ENCODE results near the gene IFNA13. TPM values are rescaled to one million over a fixed set of nuclear protein-coding genes. Genes with fewer than 3 reads are reported as not detected.

The IFNA13 gene
- total RNA-seq, 3 donors from 2014 or later: not detected

DNA sequence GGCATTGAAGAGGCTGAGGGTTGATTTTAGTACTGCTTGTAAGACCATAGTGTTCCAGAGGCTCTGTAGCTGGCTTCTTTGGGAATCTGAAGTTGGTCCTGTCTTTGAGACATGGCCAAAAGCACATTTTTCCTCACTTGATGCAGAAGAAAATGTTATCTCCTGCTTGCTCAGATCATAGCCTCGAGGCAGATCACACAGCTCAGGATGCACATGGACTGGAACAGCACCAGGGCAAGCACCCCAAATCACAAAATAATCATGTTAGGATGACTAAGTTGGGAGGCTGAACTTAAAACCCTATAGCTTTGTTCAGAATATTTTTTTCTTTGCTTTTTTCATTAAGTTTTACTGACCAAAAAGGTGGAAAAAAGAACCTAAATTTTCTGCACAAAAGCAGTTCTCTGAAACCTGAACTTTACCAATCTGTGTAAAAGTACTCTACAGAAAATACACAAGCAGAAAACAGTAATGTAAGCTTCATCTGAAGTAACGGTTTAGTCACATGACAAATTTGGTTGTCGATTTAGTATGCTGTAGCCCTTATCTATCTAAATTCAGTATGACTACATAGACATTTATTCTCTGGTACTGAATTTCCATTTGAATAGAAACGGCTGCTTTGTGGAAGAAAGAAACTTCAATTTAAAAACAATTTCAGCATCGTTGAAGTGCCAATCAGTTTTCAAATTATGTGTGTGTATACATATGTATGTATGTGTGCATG lies 36.0 kb downstream of the IFNA13 start:
- H3K27me3 Mint-ChIP-seq (ENCODE audit: low read depth): no peaks in the 10 kb centered on the region
- no peak for ATAC-seq
- no peak for DNase-seq
- peaks cover 22% of the 10 kb centered on the region for H3K36me3 Mint-ChIP-seq (ENCODE audit: insufficient read depth)
- peaks cover 66% of the 10 kb centered on the region for H3K4me1 Mint-ChIP-seq (ENCODE audit: low read depth)
- H3K4me3 Mint-ChIP-seq: peak overlapping the region; percentile 90
- H3K9me3 Mint-ChIP-seq: no peaks in the 10 kb centered on the region

DNA sequence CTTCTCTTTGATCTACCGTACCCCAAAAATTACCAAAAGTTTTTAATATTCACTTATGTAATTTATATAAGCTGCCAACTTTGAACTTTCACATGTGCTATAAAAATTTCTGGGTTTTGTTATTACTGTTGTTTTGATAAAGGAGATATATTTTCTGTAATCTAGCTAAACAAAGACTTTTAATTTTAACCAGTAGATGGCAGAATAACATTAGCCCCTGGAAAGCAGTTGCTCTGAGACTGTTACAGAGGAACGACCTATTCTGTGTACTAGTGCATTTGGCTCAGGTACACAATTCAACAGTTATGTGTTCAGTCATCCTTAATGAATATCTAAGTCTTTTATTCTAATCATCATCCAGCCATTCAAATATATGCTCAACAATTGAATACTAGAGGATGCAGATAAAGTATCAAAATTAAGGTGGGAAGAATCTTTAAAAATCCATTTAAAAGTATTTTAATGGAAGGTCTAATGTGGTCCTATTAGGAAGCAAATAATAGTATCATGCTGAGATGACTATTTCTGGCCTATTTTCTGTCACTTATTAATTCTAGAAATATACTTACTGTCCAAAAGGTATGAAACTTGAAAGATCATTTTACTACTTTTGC lies 41.2 kb downstream of the IFNA13 start:
- H3K4me1 Mint-ChIP-seq (ENCODE audit: low read depth): peaks cover 41% of the 10 kb centered on the region

DNA sequence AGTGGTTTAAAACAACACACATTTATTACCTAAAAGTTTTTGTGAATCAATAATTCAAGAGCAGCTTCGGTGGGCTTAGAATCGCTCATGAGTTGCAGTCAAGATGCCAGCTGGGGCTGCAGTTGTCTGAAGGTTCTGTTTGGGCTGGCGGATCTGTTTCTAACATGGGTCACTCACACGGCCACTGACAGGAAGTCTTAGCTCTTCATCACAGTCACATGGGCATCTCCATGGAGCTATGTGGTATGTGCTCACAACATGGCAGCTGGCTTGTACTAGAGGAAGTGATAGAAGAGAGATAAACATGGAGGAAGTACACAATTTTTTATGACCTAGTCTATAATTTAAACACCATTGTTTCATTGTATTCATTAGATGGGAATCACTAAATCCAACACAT lies 43.8 kb downstream of the IFNA13 start:
- H3K4me3 Mint-ChIP-seq: no peak overlapping the region

More for the DNA sequence above, 41.2 kb downstream of the IFNA13 start:
- Mint-ChIP-seq H3K9me3 (no peaks in the 10 kb centered on the region), H3K4me3 (no peak overlapping the region), H3K27me3 (ENCODE audit: low read depth) (no peaks in the 10 kb centered on the region), H3K36me3 (ENCODE audit: insufficient read depth) (peaks cover 22% of the 10 kb centered on the region)
- DNase-seq (no peak), ATAC-seq (peak; percentile 85 to 88)

DNA sequence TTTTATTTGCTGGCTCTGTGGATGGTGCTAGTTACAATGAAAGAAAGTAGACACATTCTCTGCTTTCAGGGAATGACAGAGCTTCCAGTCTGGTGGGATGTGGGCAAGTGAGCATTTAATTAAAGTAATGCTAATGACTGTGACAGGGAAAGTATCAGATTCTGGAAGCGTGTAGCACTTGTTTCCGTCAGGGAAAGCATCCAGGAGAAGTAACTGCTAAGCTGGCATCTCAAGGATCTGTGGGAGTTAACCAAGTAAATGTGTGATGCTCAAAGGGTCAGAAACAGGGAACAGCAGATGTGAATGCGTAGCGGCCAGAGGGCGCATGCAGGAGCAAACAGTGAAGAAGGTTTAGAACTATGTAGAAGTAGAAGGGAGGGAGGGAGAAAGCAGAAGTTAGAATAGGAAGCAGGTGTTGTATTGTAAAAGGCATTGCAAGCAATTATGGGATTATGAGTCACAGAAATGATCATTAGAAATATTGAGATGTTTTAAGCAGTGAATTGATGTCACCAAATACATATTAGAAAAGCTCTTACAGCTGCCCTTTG lies 44.9 kb downstream of the IFNA13 start:
- DNase-seq: no peak
- Mint-ChIP-seq H3K27me3 (ENCODE audit: low read depth) (no peaks in the 10 kb centered on the region), H3K4me1 (ENCODE audit: low read depth) (peaks cover 18% of the 10 kb centered on the region), H3K36me3 (ENCODE audit: insufficient read depth) (peaks cover 21% of the 10 kb centered on the region), H3K9me3 (no peaks in the 10 kb centered on the region), H3K4me3 (no peak overlapping the region)
- ATAC-seq: no peak

More for the DNA sequence above, 43.8 kb downstream of the IFNA13 start:
- Mint-ChIP-seq H3K4me1 (ENCODE audit: low read depth) (peaks cover 22% of the 10 kb centered on the region), H3K27me3 (ENCODE audit: low read depth) (no peaks in the 10 kb centered on the region), H3K9me3 (no peaks in the 10 kb centered on the region), H3K36me3 (ENCODE audit: insufficient read depth) (peaks cover 21% of the 10 kb centered on the region)
- DNase-seq (no peak), ATAC-seq (no peak)

GRCh38 chr9:21320465-21320864 lies 47.4 kb downstream of the IFNA13 start:
- Mint-ChIP-seq H3K4me3 (no peak overlapping the region), H3K9me3 (no peaks in the 10 kb centered on the region), H3K4me1 (ENCODE audit: low read depth) (peaks cover 4% of the 10 kb centered on the region), H3K27me3 (ENCODE audit: low read depth) (no peaks in the 10 kb centered on the region), H3K36me3 (ENCODE audit: insufficient read depth) (peaks cover 16% of the 10 kb centered on the region)
- ATAC-seq (no peak), DNase-seq (no peak)

DNA sequence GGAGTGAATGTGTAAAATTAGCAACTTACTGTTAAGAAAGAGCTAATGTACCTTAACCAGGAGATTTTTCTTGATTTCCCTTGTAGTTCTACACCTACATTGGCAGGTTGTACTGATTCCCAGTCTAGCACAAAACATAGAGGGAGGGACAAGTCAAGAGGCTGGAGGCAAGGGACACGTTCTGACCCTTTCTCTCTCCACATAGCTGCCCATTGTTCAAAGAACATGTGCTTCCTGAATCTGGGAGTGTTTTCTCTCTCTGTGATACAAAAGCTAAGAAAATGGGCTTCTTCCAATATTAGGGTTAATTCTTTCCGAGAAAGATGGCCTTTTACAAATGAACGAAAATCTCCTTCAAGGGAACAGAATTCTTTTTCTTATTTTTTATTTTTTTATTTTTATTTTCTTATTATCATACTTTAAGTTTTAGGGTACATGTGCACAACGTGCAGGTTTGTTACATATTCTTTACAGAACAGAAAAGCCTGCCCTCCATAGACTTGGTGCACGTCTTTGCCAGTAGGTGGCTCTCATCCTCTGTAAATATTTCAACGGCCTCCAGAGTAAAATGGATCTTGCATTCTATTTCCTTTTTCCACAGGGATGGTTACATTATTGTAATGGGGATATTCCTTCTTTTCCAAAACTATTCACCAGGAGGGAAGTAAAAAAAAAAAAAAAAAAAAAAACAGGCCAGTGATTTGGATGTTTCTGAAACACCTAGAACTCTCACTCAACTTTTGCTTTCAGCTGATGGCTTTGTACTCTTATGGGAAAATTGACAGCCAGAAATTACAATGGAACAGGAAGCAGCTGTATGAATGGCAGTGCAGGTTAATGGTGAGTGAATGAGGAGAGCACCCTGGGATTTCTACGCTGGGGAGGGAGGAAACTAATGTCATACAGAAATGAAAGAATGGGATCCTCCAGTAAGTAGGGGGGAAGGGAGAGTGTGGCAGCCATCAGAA lies 49.6 kb downstream of the IFNA13 start:
- DNase-seq: peak; percentile 16
- ATAC-seq: peak; percentile 63 to 66
- H3K27me3 Mint-ChIP-seq (ENCODE audit: low read depth): no peaks in the 10 kb centered on the region
- H3K4me3 Mint-ChIP-seq: no peak overlapping the region
- peaks cover 2% of the 10 kb centered on the region for H3K4me1 Mint-ChIP-seq (ENCODE audit: low read depth)
- H3K36me3 Mint-ChIP-seq (ENCODE audit: insufficient read depth): peaks cover 10% of the 10 kb centered on the region
- no peaks in the 10 kb centered on the region for H3K9me3 Mint-ChIP-seq

Other genes starting within 250 kb of the IFNA13 start
- not detected for gene IFNW1, start 226.2 kb downstream of the IFNA13 start, total RNA-seq
- gene IFNA21, start 201.4 kb downstream of the IFNA13 start, total RNA-seq: not detected
- not detected for gene IFNA4, start 180.5 kb downstream of the IFNA13 start, total RNA-seq
- not detected for gene IFNA7, start 165.9 kb downstream of the IFNA13 start, total RNA-seq
- not detected for gene IFNA10, start 160.9 kb downstream of the IFNA13 start, total RNA-seq
- not detected for gene IFNA16, start 150.7 kb downstream of the IFNA13 start, total RNA-seq
- not detected for gene IFNA17, start 139.8 kb downstream of the IFNA13 start, total RNA-seq
- not detected for gene IFNA14, start 128.1 kb downstream of the IFNA13 start, total RNA-seq
- gene IFNA5, start 62.7 kb downstream of the IFNA13 start, total RNA-seq: not detected
- 10 to 100 TPM; 11.8 to 13.5 (median 12.9) TPM for gene KLHL9, start 32.7 kb downstream of the IFNA13 start, total RNA-seq
- not detected for gene IFNA6, start 17.2 kb downstream of the IFNA13 start, total RNA-seq
- not detected for gene IFNA2, start 17.3 kb upstream of the IFNA13 start, total RNA-seq
- gene IFNA8, start 41.1 kb upstream of the IFNA13 start, total RNA-seq: not detected
- gene IFNA1, start 72.4 kb upstream of the IFNA13 start, total RNA-seq: not detected
- not detected for gene IFNE, start 114.3 kb upstream of the IFNA13 start, total RNA-seq

All from activated T-cell treated with anti-CD3 and anti-CD28 coated beads, Interleukin-2, amount 50 U/mL, for 4 hours (primary cell).